Epithelial cell of esophagus (primary cell): ENCODE data around the gene SLC15A1.

Experiments used
- DNase-seq: peaks from one replicate; pipeline ENCODE4 v3.0.0; 2010; ENCODE audit warnings: low read depth
- H3K4me3 ChIP-seq: 2 replicates; pipeline ENCODE4 v1.5.1; 2011; ENCODE audit warnings: mild to moderate bottlenecking, low read length, control low read depth
- CTCF ChIP-seq: IDR thresholded peaks from 2 replicates; pipeline ENCODE4 v1.5.1; 2011; ENCODE audit warnings: low read depth, mild to moderate bottlenecking, low read length, control low read depth, inconsistent platforms; ENCODE audit not compliant: insufficient read depth; ENCODE audit errors: missing control alignments

The SLC15A1 gene

GRCh38 chr13:98752467-98753290 lies at the start of gene SLC15A1:
SLC15A1 (minus strand) TSS chr13:98752672; CDS start chr13:98752598, 74 bp downstream.
- DNase-seq = no peak
- no peak within 1 kb of the TSS for H3K4me3 ChIP-seq

GRCh38 chr13:98801626-98802418 lies 49.4 kb upstream of the SLC15A1 start:
- TF ChIP-seq CTCF = no peak
- no peak for DNase-seq
- H3K4me3 ChIP-seq = no peak overlapping the region

More at GRCh38 chr13:98752467-98753290, at the start of gene SLC15A1:
- no peak for TF ChIP-seq CTCF

GRCh38 chr13:98800078-98800477 lies 47.6 kb upstream of the SLC15A1 start:
- no peak for TF ChIP-seq CTCF
- no peak overlapping the region for H3K4me3 ChIP-seq

GRCh38 chr13:98798849-98799645 lies 46.6 kb upstream of the SLC15A1 start:
- no peak overlapping the region for H3K4me3 ChIP-seq
- no peak for DNase-seq
- no peak for TF ChIP-seq CTCF

More at GRCh38 chr13:98800078-98800477, 47.6 kb upstream of the SLC15A1 start:
- DNase-seq = no peak

GRCh38 chr13:98797456-98797855 lies 45.0 kb upstream of the SLC15A1 start:
- DNase-seq = no peak
- TF ChIP-seq CTCF = no peak

GRCh38 chr13:98796798-98797197 lies 44.3 kb upstream of the SLC15A1 start:
- TF ChIP-seq CTCF = no peak
- DNase-seq = no peak
- no peak overlapping the region for H3K4me3 ChIP-seq

More at GRCh38 chr13:98797456-98797855, 45.0 kb upstream of the SLC15A1 start:
- no peak overlapping the region for H3K4me3 ChIP-seq
